ENCODE results near the gene GPC1.
A peak's percentile ranks its signal among the peaks of the same experiment; 100 is the strongest.
"Not testable (repeated sequence)": the region's sequence is repeated elsewhere in the genome, so short reads cannot be mapped to it uniquely, and the experiment has no call there.

Gene GPC1

GRCh38 chr2:240435457-240435947 lies at the start of gene GPC1:
TSS of gene GPC1 (plus strand) at chr2:240435663. CDS start at chr2:240435919, 256 bp downstream.
- peak within 1 kb of the TSS; percentile 69 for H3K4me3 ChIP-seq (ENCODE audit: control insufficient read depth, low read depth, low read length)
- peak; percentile 74 for DNase-seq (ENCODE audit: low read depth)
- no peak for TF ChIP-seq CTCF (conservative IDR thresholded peaks at IDR 0.05; ENCODE audit: control insufficient read depth, insufficient read depth, low read depth, low read length)

GRCh38 chr2:240386326-240386725 lies 49.1 kb upstream of the GPC1 start:
- H3K4me3 ChIP-seq (ENCODE audit: control insufficient read depth, low read depth, low read length) = no peak overlapping the region
- TF ChIP-seq CTCF (conservative IDR thresholded peaks at IDR 0.05; ENCODE audit: control insufficient read depth, insufficient read depth, low read depth, low read length) = no peak
- DNase-seq (ENCODE audit: low read depth) = peak; percentile 18

GRCh38 chr2:240386743-240387142 lies 48.7 kb upstream of the GPC1 start:
- DNase-seq (ENCODE audit: low read depth); H3K4me3 ChIP-seq (ENCODE audit: control insufficient read depth, low read depth, low read length): not testable (repeated sequence)

GRCh38 chr2:240387325-240387668 lies 48.2 kb upstream of the GPC1 start:
- no peak for DNase-seq (ENCODE audit: low read depth)
- TF ChIP-seq CTCF (conservative IDR thresholded peaks at IDR 0.05; ENCODE audit: control insufficient read depth, insufficient read depth, low read depth, low read length) = no peak
- H3K4me3 ChIP-seq (ENCODE audit: control insufficient read depth, low read depth, low read length) = no peak overlapping the region

- H3K4me3 ChIP-seq (ENCODE audit: control insufficient read depth, low read depth, low read length) = no peak overlapping the region
- DNase-seq (ENCODE audit: low read depth) = peak; percentile 98
- peak; percentile 19 for TF ChIP-seq CTCF (conservative IDR thresholded peaks at IDR 0.05; ENCODE audit: control insufficient read depth, insufficient read depth, low read depth, low read length)
These were observed 47.6 kb upstream of the GPC1 start for GRCh38 chr2:240387669-240388358.

GRCh38 chr2:240388471-240389301 lies 46.8 kb upstream of the GPC1 start:
- TF ChIP-seq CTCF (conservative IDR thresholded peaks at IDR 0.05; ENCODE audit: control insufficient read depth, insufficient read depth, low read depth, low read length) = no peak
- no peak for DNase-seq (ENCODE audit: low read depth)
- H3K4me3 ChIP-seq (ENCODE audit: control insufficient read depth, low read depth, low read length) = no peak overlapping the region

GRCh38 chr2:240389302-240389805 lies 46.1 kb upstream of the GPC1 start:
- H3K4me3 ChIP-seq (ENCODE audit: control insufficient read depth, low read depth, low read length) = no peak overlapping the region
- TF ChIP-seq CTCF (conservative IDR thresholded peaks at IDR 0.05; ENCODE audit: control insufficient read depth, insufficient read depth, low read depth, low read length) = no peak
- DNase-seq (ENCODE audit: low read depth) = no peak
